ENCODE results near the gene OR5A2. TPM values are rescaled to one million over a fixed set of nuclear protein-coding genes. Genes with fewer than 3 reads are reported as not detected.
"Not testable (repeated sequence)": the region's sequence is repeated elsewhere in the genome, so short reads cannot be mapped to it uniquely, and the experiment has no call there.

OR5A2 gene
- polyA plus RNA-seq, 3 donors: not detected

- Histone ChIP-seq H3K9me3 (replicated peaks in 1 of 2; ENCODE audit: control insufficient read depth in 1 of 2, insufficient read depth in 1 of 2, low read length in 2 of 2) (peaks cover 0 to 6% of the 10 kb centered on the region in 2 donors), H3K9ac (ENCODE audit: insufficient read depth, low read length, poor library complexity, severe bottlenecking) (no peak overlapping the region), H3K79me2 (ENCODE audit: insufficient read depth, low read length) (no peaks in the 10 kb centered on the region), H3K27me3 (ENCODE audit: control insufficient read depth in 2 of 2, insufficient read depth in 2 of 2, low read length in 2 of 2) (no peaks in the 10 kb centered on the region), H3K4me1 (ENCODE audit: control insufficient read depth in 1 of 2, insufficient read depth in 2 of 2, low read length in 2 of 2) (no peaks in the 10 kb centered on the region), H3K27ac (ENCODE audit: low read depth in 1 of 2, low read length in 2 of 2) (no peak overlapping the region), H3K4me3 (replicated peaks in 1 of 3; ENCODE audit: low read depth in 2 of 3, low read length in 3 of 3) (no peak overlapping the region), H3K36me3 (replicated peaks in 1 of 2; ENCODE audit: control insufficient read depth in 1 of 2, insufficient read depth in 2 of 2, low read length in 2 of 2) (no peaks in the 10 kb centered on the region), H3K4me2 (replicated peaks; ENCODE audit: extremely low read depth, low read length, poor library complexity, severe bottlenecking) (no peak overlapping the region), H2AFZ (ENCODE audit: insufficient read depth, low read depth, low read length, poor library complexity, severe bottlenecking) (no peak overlapping the region), H4K20me1 (ENCODE audit: insufficient read depth, low read length) (no peaks in the 10 kb centered on the region)
- H3K4me1 Mint-ChIP-seq: no peaks in the 10 kb centered on the region
- no peak for DNase-seq
- H3K27me3 Mint-ChIP-seq (ENCODE audit: low read depth in 3 of 3): no peaks in the 10 kb centered on the region
- TF ChIP-seq CTCF (IDR thresholded peaks at IDR 0.05): no peak
- no peak overlapping the region for H3K27ac Mint-ChIP-seq
- H3K4me3 Mint-ChIP-seq: no peak overlapping the region
- intact Hi-C loops (cut with micrococcal nuclease): no loop called here
- no peaks in the 10 kb centered on the region for H3K36me3 Mint-ChIP-seq
- H3K9me3 Mint-ChIP-seq: peaks cover 4 to 13% (median 8%) of the 10 kb centered on the region in 7 donors
- no CpG with 5 or more reads among the region's 2 CpGs for WGBS (ENCODE audit: insufficient coverage)
Observed at GRCh38 chr11:59448484-59448883, 22.3 kb upstream of the OR5A2 start.

DNA sequence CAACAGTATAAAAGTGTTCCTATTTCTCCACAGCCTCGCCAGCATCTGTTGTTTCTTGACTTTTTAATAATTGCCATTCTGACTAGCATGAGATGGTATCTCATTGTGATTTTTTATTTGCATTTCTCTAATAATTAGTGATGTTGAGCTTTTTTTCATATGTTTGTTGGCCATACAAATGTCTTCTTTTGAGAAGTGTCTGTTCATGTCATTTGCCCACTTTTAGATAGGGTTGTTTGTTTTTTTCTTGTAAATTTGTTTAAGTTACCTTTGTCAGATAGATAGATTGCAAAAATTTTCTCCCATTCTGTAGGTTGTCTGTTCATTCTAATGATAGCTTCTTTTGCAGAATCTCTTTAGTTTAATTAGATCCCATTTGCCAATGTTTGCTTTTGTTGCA is 19.4 kb upstream of the OR5A2 start:
- H3K4me1 ChIP-seq (ENCODE audit: control insufficient read depth in 1 of 2, insufficient read depth in 2 of 2, low read length in 2 of 2); H3K27me3 Mint-ChIP-seq (ENCODE audit: low read depth in 3 of 3); H3K9ac ChIP-seq (ENCODE audit: insufficient read depth, low read length, poor library complexity, severe bottlenecking); H3K36me3 Mint-ChIP-seq; H3K4me1 Mint-ChIP-seq; H3K27ac Mint-ChIP-seq; H4K20me1 ChIP-seq (ENCODE audit: insufficient read depth, low read length); H3K27ac ChIP-seq (ENCODE audit: low read depth in 1 of 2, low read length in 2 of 2); H3K9me3 ChIP-seq (replicated peaks in 1 of 2; ENCODE audit: control insufficient read depth in 1 of 2, insufficient read depth in 1 of 2, low read length in 2 of 2); H3K4me2 ChIP-seq (replicated peaks; ENCODE audit: extremely low read depth, low read length, poor library complexity, severe bottlenecking); H3K36me3 ChIP-seq (replicated peaks in 1 of 2; ENCODE audit: control insufficient read depth in 1 of 2, insufficient read depth in 2 of 2, low read length in 2 of 2); H3K4me3 Mint-ChIP-seq; H3K4me3 ChIP-seq (replicated peaks in 1 of 3; ENCODE audit: low read depth in 2 of 3, low read length in 3 of 3); H2AFZ ChIP-seq (ENCODE audit: insufficient read depth, low read depth, low read length, poor library complexity, severe bottlenecking); H3K27me3 ChIP-seq (ENCODE audit: control insufficient read depth in 2 of 2, insufficient read depth in 2 of 2, low read length in 2 of 2); DNase-seq; intact Hi-C loops (cut with micrococcal nuclease); H3K79me2 ChIP-seq (ENCODE audit: insufficient read depth, low read length): not testable (repeated sequence)
- peaks cover 4 to 13% (median 8%) of the 10 kb centered on the region in 7 donors for H3K9me3 Mint-ChIP-seq
- WGBS (ENCODE audit: insufficient coverage): no CpG with 5 or more reads among the region's 1 CpG
